ELF-1 (cell line): ENCODE data around the gene YIPF7.
A peak's percentile ranks its signal among the peaks of the same experiment; 100 is the strongest.

Experiments used
- DNase-seq: peaks from one replicate; pipeline ENCODE4 v3.0.0-alpha.2; 2016; ENCODE audit warnings: low read depth, low spot score

The YIPF7 gene

DNA sequence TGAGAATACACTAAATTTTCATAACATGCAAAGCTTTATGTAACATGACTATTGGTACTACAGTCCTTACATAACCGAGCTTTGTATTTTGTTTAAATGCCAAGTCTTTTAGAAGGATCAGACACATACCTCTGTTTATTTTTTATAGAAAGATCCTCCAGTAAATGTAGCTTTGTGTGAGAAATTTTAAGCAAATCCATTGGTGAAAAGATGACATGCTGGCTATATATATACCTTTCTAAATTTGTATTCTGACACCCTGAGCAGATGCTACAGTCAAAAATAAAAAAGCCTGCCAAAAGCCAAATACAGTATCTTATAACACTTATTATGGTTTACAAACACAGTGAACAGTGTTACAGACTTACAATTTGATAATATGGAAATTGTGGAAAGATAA, at the start of gene YIPF7:
TSS of gene YIPF7 (minus strand) at position 201 of the 400 bp plus-strand sequence. CDS start 1,525 bp downstream, outside the sequence.
- DNase-seq, result no peak

DNA sequence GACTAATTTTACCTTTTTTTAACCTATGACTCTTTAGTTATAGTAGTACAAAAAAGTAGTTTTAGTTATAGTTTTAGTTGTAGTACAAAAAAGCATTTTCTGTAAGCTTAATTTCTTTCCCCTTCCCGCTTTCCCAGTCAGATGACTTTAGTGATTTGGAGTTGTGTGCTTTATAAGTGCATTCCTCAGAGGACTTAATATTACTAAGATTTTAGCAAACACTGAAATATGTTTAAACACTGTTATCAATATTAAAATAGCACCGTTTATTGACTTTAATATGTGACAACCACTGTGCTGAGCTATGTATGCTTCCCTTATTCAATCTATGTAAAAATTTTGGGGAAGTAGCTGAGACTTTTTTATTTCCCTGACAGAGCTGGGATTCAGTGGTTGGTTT, 49.6 kb upstream of the YIPF7 start:
- no peak for DNase-seq

DNA sequence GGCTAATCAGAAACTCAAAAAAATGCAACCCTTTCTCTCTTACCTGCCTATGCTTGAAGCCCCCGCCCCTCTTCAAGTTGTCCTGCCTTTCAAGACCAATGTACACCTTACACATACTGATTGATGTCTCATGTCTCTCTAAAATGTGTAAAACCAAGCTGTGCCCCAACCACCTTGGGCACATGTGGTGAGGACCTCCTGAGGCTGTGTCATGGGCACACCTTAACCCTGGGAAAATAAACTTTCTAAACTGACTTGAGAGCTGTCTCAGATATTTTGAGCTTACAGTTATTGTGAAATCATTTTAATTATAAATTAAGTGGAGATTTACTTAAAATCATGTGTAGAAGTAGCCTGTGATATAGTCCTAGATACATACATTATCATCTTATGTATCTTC, 49.0 kb upstream of the YIPF7 start:
- no peak for DNase-seq

DNA sequence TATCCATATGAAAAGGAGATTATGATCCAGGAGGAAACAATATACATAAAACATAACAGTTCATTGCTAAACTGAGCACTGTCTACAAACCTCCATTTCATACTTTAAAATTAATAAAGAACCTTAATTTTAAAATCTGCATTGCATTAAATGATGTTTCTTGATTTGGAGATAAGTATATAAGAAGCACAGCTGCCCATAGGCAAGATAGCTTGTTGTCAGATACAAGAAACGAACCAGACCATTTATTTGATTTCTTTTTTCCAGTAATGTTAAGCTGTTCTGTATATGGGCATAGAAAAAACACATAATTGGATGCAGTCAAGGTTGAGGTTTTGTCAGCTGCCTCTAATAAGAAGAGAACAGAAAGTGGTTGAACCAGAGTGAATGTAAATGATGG, 33.2 kb upstream of the YIPF7 start:
- DNase-seq, result no peak

DNA sequence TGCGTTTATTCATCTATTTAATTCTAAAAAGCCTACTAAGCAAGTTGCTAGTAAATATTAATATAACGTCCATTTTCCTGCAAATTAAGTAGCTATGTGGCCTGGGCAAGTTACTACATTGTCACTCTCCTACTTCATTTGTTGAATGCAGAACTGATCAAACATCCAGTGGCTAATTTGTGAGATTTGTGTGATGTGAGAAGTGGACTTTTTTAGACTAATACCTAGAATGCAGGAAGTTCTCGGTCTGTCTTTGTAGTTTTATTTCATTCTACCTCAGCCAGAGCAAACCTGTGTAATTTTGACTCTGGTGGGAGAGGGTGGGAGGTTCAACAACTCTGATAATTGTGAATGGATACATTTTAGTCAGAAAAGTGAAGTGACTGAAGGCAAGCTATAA, 27.6 kb upstream of the YIPF7 start:
- DNase-seq, result no peak

DNA sequence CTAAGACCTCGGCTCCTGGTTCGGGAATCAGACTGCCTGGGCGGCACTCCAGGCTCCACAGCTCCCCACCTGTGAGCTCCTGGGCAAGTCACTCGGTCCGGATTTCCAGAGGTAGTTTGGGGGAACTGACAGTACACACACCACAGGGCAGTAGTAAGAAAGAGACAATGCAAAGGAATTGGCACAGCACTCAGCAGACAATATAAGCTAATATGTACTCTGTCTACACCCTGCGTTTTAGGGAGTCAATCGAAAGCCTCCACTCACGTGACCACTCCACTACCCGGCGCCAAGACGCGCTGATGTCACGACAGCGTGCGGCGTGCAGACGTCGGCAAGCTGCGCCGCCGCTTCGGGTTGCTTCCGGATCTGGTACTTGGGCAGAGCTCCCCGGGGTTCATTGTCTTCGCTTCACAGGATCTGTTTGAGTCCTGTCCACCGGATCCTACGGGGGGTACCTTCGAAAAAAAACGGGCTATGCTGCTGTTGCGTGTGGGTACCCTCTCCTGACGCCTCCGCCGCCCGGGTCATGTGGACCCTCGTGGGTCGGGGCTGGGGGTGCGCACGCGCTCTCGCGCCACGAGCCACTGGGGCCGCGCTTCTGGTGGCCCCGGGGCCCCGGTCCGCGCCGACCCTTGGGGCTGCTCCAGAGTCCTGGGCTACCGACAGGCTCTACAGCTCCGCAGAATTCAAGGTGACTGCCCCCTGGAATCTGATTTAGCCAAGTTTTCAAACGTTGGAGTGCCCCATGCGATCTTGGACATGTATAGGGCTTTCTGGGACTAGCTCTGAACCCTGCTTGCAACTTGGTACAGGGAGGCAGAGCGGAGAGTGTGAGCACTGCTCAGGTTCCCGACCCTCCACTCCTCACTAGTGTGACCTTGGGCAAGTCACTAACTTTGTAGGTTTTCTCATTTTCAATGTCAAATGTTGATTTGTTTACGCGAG, 26.9 kb upstream of the YIPF7 start, which contains the start of gene GUF1:
TSS of gene GUF1 (plus strand) at position 327 of the 948 bp plus-strand sequence. CDS start at position 530, 203 bp downstream.
- DNase-seq, result peak; percentile 95

DNA sequence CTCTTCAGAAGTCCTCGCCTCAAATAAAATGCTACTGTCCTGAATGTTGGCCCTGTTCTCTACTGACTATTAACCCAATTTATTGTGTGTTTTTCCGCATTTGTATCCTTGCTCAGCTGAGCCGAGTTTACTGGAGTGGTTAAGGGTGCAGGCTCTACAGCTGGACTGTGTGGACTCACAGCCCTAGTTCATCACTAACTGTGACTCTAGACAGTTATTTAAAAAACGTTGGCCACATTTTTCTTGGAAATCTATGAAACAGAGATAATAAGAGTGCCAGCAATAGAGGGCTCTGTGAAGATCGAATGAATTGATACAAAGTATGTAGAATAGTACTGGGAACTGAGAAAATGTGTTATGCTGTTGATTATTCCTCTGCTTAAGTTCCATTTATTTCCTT, 23.9 kb upstream of the YIPF7 start:
- DNase-seq, result no peak

DNA sequence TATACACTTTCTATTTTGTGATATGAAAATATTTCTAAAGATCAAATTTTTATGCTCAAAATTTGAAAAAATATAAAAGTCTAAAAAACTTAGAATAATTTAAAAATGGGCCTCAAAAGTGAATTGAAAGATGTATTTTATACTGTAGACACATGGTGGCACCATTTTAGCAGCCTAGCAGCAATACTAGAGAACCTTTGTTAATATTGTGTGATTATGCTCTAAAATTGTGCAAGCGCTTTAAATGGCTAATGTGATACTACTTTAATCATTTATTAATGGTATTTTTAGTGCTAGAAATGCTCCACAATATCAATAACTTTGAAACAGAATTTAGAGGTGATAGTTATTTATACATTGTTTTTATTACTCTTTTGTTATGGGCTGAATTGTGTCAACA, 23.0 kb upstream of the YIPF7 start:
- DNase-seq, result no peak

DNA sequence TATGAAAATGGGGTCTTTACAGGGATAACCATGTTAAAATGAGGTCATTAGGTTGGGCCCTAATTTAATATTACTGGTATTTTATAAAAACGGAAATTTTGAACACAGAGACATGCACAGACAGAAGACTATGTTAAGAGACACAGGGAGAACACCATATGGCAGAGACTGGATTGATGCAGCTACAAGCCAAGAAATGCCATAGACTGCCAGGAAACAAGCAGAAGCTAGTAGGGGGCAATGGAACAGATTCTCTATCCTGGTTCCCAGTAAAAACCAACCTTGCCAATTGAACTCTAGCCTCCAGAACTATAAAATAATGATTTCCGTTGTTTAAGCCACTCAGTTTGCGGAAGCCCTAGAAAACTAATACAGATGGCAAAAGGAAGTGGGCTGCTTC, 20.2 kb upstream of the YIPF7 start:
- no peak for DNase-seq

DNA sequence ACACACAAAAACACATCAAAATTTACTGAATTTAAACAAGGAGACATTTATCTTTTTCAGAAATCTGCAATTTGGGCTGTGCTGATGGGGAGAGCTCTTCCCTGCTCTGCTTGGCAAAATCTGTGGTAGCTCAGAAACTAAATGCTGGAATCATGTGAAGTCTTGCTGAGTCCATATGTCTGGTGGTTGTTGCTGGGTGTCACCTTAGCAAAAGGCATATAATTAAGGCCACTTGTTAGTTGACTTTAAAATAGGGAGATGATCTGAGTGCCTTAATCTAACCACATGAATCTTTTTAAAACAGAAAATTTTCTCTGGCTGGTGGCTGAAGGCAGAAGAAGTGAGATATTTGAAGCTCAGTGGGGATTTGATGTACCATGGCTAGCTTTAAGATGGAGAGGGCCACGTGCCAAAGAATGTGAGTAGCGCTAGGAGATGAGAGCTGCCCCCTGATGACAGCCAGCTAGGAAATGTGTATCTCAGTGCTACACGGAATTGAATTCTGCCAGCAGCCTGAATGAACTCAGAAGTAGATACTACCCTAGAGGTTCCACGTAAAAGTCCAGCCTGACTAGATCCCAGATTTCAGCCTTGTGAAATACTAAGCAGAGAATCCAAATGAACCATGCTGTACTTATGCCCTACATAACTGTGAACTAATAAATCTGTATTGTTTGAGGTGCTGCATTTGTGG, 19.2 kb upstream of the YIPF7 start:
- no peak for DNase-seq

DNA sequence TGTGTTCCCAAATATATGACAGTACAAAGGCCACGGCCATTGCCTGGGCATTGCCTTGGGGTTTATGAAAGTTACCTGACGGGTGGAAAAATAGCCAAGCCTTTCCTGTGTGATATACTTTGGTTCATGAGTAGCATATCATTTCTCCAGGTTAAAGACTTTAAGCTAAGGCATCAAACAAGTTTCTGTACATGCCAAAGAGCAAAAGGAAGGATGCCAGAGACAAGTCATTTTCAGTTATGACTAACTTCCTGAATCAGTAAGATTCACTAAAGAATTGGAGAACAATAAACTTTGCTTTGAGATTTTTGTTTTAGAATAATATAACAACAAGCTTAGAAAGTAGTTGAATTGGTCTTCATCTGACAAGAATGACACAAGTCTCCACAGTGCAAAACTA, 17.1 kb upstream of the YIPF7 start:
- DNase-seq, result no peak

DNA sequence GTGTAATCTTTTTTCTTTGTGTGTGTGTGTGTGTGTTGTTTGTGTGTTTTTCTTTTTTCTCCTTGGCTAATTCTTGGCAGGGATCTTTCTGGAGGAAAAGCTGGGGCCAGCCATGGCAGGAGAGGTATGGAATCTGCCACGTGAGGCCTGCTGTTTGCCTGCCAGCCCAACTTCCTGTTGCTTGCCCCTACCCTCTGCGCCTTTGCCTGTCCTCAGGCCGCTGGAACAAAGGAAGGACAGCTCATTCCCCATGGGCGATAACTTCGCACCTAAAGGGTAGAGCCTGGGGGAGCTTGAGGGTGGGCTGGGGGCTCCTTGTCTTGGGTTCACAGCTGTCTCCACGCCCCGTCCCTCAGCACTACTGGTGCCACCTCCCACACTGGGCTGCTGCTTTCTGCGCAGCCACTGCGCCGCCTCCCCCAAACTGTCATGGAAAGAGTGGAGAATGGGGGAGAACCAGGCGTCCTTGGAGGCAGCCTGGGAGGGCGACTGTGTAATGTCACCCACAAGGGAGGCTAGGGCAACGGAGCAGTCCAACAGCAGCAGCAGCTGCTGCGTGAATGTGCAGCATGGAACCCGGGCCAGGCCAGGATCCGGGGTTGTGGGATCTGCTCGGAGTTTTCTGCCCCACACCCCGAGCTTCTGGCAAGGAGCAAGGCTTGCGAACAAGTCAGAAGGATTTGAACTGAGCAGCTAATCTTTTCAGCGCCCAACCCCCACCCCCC, 12.3 kb upstream of the YIPF7 start:
- no peak for DNase-seq

DNA sequence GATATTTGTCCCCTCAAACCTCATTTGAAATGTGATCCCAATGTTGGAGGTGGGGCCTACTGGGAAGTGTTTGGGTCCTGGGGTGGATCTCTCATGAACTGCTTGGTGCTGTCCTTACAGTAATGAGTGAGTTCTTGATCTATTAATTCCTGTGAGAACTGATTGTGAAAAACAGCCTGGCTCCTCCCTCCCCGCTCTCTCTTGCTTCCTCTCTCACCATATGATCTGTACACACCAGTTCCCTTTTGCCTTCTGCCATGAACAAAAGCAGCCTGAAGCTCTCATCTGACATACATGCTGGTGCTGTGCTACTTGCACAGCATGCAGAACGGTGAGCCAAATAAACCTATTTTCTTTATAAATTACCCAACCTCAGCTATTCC, 11.2 kb upstream of the YIPF7 start:
- DNase-seq, result no peak

DNA sequence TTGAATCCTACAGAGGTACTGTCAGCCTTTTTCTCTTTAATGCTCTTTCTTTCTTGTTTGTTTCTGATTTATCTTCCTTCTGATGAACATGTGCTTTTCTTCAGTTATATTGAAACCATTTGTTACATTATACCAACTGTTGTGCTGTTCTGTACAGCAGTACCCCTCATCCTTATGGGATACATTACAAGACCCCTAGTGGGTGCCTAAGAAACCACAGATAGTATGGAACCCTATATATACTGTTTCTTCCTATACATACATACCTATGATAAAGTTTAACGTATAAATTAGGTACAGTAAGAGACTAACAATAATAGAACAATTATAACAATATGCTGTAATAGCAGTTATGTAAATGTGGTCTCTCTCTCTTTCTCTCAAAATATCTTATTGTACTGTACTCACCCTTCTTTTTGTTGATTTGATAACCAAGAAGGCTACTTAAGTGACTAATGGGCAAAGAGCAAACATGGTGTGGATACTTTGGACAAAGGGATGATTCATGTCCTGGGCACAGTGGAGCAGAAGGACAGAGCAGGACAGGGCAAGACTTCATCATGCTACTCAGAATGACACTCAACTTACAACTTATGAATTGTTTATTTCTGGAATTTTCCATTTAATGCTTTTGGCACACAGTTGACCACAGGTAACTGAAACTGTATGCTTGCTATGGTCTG, 10.7 kb upstream of the YIPF7 start:
- no peak for DNase-seq

DNA sequence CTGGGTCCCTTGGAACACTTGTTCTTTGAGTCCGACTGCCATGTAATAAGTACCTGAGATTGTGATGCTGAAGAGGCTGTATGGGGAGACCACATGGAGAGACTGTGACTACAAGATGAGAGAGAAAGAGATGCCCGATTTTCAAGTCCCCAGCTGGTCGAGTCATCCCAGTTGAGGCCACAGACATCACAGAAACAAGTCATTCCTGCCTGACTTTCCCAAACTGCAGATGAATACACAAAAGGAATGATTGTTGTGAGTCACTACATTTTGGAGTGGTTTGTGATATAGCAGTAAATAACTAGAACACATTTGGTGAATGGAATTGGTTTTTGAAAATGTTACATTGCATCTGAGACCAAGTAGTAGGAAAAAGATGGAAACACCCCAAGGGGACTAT, 9.0 kb upstream of the YIPF7 start:
- DNase-seq, result no peak

DNA sequence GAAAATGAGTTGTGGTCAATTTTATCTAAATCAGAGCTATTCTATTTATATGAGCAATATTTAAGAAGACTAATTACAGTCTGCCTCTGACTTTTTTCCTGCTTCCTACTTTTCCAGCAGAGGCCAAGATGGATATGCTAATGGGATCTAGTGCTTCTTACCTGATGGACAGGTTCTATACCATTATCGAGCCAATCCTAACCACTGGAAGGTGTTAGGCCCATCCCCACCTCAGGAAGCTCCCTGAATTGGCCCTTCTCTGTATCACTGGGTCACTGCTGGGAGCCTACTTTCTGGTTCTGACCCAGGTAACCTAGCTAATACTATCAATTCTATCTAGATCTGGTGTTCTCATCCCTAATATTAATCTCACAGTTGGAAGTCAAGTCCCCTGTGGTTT, 577 bp upstream of the YIPF7 start:
- DNase-seq, result no peak

DNA sequence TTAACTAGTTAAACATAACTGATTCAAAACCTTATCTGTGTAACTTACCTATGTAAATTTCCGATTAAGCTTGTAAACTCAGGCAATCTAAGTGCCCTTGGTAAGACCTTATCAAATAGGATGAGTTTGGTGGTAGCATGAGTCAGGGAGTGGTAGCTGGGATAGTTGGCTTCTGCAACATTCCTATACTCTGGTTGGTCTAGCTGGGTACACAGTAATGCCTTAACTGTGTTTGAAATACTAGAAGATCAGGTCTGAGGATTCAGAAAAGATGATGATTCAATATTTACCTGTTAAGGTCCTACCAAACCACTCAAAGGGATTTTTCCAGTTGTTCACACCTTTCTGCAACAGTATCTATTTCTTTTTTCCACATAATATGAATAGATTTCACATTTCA, 5.3 kb downstream of the YIPF7 start:
- DNase-seq, result no peak

DNA sequence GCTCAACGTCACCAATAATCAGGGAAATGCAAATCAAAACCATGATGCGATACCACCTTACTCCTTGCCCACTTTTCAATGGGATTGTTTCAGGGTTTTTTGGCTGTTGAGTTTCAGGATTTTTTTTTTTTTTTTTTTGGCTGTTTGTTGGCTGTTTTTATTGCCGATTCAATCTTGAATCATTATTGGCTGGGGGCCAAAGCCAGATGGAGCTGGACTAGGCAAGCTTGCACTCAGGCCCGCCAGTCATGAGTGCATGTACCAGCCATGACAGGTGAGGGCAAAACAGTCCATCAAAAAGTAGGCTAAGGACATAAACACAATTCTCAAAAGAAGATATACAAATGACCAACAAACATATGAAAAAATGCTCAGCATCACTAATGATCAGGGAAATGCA, 13.3 kb downstream of the YIPF7 start:
- DNase-seq, result no peak

DNA sequence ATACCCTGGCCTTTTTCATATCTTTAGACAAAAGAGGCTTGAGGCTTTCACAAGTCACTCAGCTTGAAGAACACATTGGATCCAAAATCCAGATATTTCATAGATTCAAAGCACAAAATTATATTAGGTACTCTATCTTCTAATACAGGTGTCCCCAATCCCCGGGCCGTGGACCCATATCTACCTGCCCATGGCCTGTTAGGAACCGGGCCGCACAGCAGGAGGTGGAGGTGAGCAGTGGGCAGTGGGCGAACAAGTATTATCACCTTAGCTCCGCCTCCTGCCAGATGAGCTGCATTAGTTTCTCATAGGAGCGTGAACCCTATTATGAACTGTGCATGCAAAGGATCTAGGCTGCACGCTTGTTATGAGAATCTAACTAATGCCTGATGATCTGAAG, 18.7 kb downstream of the YIPF7 start:
- no peak for DNase-seq

DNA sequence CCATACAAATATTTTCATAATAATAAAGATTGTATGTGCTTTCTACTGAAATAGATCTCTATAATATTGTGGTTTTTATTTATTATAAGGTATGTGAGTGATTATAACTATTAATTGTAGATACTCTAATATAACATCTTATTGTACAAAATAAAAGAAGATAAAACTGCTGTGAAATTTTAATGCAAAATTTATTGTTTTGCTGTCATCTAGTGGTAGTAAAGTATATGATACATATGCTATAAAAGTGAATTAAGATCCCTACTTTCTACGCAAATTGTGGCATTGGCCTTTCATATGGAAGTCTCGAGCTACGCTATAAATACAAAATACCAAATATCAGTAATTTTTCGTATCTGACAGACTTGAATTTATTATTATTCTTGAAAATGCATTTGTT, 19.3 kb downstream of the YIPF7 start:
- no peak for DNase-seq

DNA sequence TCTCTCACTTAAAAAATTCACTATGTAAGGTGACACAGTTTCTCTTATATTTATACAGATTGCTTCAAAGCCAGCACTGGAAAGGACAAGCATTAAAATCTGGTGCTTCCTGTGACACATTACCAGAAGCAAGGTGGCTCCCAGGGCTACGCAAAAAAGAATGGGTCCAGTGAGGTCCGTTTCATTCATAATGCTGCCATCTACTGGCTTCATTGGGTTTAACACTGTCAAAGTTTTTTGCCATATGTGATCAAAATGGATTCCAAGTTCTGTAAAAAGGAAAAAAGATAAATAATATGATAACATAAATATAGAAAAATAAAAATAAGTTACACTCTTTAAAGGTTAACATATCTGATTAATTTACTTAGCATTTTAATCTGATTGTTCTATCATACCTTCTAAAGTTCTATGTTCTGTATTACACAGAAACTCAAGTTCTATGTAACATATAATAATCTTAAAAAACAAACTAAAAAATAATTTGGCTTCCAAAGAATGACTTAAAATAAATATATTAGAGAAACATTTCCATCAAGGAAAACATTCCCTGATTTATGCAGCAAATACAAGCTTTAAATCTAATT, 22.1 kb downstream of the YIPF7 start:
- peak; percentile 25 for DNase-seq
